Dermis microvascular lymphatic vessel endothelial cell (primary cell): ENCODE results near the gene GJA9. TPM values are rescaled to one million over a fixed set of nuclear protein-coding genes. Genes with fewer than 3 reads are reported as not detected.
"Not testable (repeated sequence)": the region's sequence is repeated elsewhere in the genome, so short reads cannot be mapped to it uniquely, and the experiment has no call there.

Experiments used
- DNase-seq, 2 donors: peaks; one replicate each; pipeline versions ENCODE4 v3.0.0 to v3.0.0-alpha.2; 2010; ENCODE audit warnings: low read depth in 2 of 2
- total RNA-seq: library from RNA; depleted of rRNA; stranded (reverse); fragments of >200 nt; gene quantifications from 2 replicates; pipeline ENCODE4 v1.2.1, GENCODE V29; 2014

The GJA9 gene
- total RNA-seq, result not detected in 2 replicates

DNA sequence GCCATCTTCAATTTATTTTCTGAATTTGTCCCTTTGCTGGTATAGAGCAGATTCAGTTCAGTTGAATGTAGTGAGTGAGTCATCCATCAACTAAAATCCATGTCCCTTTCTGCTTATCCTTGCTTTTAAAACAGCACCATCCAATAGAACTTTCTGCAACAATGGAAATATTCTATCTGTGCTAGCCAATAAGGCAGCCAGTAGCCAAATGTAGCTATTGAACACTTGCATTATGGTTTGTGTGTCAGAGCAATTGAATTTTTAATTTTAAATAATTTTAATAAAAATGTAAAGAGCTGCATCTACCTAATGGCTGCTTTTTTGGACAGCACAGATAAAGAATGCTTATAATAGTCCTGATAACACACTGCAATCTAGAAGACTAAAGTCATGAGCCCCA is at the start of gene GJA9:
Gene GJA9, minus strand, starts transcription at position 101 of the 400 bp plus-strand sequence. CDS start 5,489 bp downstream, outside the sequence.
- no peak for DNase-seq

DNA sequence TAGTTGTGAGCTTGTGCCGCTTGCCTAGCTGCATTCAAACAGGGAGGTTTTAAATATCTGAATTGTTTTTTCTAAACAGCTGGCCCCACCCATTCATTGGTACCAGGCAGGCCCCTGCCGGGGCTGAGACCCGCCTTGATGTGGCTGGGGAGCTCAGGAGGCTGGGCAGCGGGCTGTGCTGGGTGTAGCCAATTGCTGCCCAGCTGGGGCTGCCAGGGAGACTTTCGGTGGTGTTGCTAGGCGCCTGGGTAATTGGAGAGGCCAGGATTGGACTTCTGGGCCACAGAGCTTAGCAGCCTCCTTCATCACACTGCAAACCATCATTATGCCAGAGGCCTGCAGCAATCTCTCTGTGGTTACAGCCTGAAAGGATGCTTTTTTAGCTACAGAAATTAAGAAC is 48.1 kb upstream of the GJA9 start:
- DNase-seq, result no peak

DNA sequence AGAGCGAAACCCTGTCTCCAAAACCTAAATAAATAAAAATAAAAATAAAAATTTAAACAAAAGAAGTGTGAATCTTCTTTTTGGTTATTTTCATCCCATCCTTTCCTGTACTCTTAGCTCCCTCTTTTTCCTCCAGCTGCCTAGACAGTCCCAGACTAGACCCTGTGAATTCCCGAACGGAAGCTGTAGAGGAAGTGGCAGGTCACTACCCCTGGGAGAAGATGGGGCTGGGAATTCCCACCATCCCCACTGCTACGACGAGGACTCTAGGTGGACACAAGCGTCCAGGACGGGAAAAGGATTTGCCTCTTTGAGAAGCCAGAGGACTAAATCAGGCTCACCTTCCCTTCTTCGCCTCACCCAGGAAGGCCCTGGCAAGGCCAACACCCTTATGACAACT is 47.7 kb upstream of the GJA9 start:
- peak; percentile 4 to 31 for DNase-seq

DNA sequence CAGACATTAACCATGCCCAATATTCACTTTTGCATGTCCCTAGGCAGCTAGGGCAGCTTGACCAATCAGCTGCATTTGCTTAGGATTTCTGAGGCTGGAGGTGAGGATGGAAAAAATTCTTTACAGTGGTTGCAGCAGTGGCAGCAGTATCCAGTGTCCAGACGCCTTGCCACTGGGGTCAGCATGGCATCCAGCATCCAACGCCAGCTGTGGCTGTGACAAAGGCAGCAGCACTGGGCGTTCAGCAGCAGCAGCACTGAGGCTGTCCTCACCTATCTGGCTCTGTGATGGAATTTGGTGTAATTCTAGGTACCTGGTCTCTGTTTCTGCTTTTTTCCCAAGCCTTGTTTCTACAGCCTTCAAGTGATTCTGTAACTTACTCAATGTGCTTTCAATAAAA is 44.7 kb upstream of the GJA9 start:
- no peak for DNase-seq

DNA sequence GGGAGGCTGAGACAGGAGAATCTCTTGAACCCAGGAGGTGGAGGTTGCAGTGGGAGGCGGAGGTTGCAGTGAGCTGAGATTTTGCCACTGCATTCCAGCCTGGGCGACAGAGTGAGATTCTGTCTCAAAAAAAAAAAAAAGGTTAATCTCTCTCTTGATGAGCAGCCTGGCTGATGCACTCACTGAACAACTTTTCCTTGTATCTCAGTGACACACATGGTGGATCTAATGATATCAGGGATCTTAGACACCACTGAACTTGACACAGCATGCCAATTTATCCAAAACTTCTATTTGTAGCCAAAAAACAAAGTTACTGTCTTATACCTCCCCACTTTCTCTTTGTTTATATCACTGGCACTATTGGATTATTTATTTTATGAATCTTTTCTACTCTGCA is 44.0 kb upstream of the GJA9 start:
- DNase-seq, result no peak

DNA sequence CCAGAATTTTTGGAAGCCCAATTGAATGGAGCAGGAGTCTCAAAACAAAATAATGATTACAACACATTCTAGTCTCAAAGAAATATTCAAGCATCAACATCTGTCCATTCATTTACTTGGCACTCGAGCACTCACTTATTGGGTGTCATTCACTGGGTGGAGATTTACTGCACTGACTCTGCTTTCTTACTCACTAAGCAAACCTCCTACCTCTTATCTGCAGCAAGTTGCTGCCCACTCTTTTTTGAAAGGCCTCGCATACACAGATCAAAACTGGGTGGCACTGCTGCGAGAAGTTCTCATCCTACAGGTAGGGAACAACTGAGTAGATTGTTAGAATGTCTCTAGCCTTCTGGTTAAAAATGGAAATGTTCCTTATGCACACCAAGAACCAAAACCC is 42.2 kb upstream of the GJA9 start:
- no peak for DNase-seq

DNA sequence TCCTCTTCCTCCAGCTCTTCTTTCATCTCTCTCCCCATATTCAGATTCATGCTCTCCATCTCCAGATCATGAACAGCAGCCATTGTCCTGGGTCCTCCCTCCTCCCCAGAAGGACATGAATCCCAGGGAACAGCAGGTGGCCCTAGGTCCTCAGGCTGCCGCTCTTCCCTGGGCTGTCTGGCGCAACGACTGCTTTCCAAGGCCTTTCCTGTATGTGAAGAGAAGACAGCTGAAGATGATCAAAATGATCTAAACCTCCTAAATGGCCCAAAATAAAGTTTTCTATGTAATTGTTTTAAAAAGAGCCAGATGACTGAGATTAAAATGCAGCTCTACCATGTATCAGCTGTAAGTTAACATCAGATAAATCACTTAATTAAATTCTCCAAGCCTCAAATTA is 37.7 kb upstream of the GJA9 start:
- DNase-seq, result no peak

DNA sequence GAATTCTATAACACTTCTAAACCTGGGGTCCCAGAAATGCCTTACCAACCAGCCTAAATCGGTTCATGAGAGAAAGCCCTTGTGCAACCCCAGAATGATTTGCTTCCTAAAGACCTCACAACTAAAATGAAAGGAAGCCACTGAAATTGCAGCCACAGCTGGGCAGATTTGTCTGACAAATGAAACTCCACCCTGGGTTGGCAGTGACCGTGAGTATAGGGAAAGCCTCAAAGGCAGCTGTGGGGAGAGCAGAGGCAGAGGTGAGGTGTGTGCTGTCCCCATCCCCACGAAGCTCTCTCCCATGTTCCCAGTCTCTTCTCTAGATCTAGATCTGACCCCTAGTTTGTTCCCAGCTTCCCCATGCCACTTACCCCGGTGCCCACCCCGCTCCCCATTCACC is 37.2 kb upstream of the GJA9 start:
- DNase-seq, result no peak

DNA sequence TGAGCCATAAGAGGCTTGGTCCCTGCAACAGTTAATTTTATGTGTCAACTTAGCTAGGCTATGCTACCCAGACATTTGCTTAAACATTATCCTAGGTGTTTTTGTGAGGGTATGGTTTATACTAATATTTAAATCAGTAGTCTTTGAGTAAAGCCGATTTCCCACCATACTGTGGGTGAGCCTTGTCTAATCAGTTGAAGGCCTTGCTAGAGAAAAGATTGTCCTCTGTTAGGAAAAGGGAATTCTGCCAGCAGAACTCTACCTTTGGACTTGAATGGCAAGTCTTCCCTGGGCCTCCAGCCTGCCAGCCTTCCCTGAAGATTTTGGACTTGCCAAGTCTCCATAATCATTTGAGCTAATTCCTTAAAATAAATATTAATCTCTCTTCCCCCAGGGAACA is 36.4 kb upstream of the GJA9 start:
- no peak for DNase-seq

DNA sequence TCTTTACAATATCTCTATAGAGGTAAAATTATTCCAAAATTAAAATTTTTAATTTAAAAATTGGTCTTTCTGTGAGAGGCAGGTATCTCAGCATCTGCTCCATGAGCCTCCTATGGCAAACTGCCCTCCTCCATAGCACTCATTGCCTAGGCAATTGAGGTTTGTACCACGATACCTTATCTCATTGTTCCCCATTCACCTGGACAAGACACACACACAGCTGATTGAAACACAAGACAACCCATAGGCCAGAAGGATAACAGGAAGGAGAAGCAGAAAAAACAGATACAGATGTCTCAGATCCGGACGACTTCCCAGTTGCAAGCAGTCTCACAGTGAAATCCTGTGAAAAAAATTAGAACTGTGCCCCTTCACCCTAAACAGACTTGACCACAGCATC is 36.0 kb upstream of the GJA9 start:
- DNase-seq, result no peak

DNA sequence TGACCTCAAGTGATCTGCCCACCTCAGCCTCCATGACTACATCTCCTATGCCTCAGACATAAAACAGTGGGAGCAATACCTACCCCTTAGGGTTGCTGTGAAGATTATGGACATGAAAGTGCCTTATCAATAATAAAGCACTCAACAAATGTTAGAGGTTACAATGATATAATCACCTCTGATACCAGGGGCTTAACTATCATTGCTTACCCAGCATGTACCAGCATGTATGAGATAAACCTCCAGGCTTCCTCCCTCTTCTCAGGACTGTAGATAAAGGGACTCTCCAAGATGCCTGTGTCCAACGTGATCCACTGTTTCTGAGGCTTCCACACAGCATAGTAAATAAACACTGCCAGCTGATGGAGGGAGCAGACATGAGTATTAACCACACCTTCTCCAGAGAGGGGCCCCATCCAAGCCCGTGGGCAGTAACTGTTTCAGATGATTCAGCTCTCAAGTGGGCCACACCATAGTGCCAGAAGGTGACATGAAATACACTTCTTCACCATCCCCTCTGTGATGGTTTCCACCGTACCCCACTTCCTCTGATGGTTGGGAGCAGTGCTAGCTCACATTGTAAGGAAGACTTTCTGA is 34.1 kb upstream of the GJA9 start:
- DNase-seq, result no peak

DNA sequence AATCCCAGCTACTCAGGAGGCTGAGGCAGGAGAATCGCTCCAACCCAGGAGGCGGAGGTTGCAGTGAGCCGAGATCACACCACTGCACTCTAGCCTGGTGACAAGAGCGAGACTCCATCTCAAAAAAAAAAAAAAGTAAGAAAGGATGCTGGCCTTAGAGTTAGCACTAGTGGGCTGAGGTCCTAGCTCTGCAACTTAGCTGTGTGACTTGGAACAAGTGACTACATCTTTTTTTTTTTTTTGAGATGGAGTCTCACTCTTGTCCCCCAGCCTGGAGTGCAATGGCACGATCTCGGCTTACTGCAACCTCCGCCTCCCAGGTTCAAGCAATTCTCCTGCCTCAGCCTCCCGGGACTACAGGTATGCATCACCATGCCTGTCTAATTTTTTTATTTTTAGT is 33.5 kb upstream of the GJA9 start:
- DNase-seq, result not testable (repeated sequence)

DNA sequence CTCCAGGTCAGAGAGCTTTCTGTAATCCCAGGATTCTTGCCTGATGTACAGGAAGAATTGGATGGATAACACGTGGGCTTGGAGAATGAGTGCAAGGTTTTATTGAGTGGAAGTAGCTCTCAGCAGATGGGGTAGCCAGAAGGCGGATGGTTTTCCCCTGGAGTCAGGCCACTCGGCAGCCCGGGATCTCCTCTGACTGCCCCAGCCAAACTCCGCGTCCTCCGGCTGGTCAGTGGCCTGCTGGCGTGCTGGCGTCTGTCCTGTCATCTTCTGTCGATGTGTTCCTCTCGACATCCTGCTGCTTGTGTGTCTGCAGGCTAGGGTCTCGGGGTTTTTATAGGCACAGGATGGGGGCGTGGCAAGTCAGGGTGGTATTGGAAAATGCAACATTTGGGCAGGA is 27.4 kb upstream of the GJA9 start:
- no peak for DNase-seq

DNA sequence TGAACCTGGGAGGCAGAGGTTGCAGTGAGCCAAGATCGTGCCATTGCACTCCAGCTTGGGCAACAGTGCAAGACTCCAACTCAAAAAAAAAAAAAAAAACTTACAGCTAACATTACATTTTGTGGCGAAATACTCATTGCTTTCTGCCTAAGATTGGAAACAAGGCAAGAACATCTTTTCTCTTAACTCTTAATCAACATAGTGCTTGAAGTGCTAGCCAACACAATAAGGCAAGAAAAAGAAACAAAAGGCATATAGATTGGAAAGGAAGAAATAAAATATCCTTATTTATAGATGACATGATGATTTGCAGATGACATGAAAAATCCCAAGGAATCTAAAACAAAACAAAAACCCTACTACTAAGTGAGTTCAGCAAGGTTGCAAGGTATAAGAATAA is 24.6 kb upstream of the GJA9 start:
- no peak for DNase-seq

DNA sequence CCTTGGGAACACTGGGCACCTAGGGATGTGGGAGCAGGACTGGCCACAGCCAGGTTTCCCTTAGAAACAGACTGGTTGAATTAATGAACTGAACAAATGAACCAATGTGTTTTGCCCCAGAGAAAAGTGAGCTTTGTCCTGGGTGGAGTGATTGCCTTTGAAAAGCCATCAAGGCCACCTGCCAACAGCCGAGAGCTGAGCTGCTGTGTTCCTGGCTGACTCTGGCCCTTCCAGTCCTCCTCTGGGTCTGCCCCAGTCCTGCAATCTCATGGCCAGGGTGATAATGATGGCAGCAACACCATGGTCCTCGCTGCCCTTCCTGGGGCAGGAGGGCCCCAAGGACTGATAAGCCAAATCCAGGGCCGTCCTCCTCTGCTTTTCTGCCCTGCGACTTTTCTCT is 18.2 kb upstream of the GJA9 start:
- no peak for DNase-seq

DNA sequence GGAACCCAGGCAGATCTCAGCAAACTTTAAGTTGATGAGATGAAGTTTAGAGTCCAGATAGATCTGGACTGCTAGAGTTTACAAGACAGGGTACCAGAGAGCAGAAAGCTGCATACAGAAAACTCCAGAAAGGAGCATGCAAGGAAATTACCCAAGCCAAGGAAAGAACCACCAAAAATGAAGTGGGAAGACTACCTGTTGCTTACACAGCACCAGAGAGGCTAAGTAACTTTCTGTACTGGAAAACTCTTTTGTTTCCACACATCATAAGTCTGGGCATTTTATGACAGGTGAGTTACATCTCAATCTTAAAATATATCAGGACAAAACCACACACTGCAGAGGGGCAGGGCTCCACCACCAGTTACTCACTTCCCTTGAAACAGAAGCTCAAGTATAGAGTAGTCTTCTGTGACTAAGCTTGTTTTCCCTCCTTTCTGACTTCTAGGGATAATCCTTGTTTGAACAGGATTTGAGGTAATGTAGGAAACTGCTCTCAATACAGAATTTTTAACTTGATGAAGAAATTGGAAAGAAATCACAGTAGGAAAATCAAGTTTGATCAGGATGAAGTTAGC is 17.4 kb upstream of the GJA9 start:
- no peak for DNase-seq

DNA sequence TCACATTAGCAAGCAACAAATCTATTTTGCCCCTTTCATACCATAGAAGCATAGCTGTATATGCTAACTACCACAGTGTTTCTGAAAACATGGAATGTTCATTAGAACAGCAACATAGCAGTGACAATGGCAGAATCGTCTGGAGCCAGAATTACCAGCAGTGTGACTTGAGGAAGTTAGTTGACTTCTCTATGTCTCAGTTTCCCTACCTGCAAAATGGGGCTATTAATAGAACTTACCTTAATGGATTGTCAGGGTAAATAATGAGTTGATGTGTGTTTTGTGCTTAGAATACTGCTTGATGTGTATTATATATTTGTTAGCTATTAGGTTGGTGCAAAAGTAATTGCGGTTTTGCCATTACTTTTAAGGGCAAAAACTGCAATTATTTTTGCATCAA is 14.8 kb upstream of the GJA9 start:
- DNase-seq, result no peak

DNA sequence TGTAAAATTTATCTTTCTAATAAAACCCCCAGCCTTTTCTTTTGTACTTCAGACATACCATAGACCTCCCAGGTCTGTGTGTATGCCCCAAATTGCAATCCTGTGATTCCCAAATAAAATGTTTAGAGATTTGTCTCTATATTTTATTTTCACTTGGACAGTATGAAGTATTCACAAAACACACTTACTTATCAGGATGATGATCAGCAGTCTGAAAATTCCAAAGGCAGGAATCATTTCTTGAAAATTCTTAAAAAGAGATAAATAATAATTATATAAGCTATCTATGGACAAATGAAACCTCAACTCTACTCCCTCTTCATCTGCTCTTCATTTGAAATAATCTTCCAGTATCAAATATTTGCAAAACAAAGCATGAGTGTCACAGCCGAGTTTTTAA is 11.6 kb upstream of the GJA9 start:
- DNase-seq, result no peak

DNA sequence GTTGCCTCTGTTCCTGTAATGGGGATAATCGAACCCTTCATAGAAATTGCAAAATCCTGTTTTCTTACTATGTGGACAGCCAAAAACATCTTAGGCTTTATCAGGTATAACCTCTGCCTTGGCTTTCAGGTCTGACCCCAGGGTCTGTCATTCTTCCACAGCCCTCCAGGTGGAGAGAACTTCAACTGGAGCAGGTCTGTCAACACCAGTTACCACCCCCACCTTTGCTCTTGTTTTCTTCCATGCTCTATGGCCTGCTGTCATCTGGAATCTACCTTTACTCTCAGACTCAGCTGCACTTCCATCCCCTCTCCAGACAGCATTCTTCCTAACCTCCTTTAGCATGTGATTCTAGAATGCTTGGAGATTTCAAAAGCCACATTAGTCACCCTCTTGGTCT is 10.4 kb upstream of the GJA9 start:
- DNase-seq, result no peak

DNA sequence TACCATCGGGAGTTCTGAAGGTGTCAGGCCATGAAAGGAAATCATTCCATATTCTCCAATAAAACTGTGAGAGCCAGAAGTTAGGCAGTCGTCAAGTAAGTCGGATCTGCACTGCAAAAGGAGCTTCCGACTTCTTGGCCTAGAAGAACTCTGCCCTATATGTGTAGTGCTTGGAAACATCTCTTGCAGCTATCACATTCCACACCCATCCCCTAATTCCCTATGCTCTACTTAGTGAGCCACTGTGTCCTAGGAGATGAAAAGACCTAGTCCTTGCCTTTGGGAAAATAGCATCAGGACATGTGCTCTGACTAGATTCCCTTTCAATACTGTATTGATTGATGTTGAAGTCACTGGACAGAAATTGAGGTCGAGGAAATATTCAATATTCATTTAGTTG is 8.2 kb upstream of the GJA9 start:
- no peak for DNase-seq

DNA sequence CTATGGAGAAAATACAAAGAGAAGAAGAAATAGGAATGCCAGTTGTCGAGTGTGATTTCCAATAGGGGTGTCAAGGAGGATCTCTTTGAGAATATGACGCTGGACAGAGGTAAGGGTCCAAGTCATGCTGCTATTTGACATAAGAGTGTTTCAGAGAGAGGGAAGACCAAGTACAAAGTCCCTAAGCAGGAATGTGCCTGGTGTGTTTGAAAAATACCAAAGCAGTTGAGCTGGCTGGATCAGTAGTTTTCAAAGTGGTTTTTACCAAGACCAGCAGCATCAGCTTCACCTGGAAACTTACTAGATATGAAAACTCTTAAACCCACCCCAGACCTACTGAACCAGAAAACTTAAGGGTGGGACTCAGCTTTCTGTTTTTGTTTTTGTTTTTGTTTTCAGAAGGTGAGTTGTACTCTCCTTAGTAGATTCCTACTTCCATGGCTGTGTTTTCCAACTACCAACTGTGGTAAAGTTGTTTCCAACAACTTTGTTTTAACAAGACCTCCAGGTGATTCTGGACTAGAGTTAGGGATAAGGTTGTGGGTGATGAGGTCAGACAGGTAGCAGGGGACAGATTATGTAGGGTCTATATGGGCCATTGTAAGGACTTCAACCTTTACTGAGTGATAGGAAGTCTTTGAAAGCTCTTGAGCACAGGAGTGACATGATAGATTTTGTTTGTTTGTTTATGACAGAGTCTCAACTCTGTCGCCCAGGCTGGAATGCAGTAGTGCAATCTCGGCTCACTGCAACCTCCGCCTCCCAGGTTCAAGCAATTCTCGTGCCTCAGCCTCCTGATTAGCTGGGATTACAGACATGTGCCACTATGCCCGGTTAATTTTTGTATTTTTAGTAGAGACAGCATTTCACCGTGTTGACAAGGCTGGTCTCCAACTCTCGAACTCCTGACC is 7.3 kb upstream of the GJA9 start:
- no peak for DNase-seq

DNA sequence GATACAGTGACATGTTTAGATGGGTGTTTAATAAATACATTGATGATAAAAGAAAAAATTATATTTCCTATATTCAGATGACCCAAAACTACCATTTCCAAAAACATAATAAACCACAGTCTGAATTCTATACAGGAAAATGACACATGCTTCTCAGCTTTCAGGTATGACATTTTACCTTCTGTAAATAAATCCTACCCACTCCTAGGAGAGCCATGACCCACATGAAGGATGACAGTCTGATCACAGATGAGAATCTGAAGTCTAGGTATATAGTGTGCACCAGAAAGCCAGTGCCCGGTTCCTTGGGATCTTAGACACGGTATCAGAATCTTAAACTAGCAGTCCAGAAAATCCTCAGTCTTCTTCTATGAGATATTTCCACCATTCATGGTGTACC is 3.7 kb upstream of the GJA9 start:
- DNase-seq, result no peak

DNA sequence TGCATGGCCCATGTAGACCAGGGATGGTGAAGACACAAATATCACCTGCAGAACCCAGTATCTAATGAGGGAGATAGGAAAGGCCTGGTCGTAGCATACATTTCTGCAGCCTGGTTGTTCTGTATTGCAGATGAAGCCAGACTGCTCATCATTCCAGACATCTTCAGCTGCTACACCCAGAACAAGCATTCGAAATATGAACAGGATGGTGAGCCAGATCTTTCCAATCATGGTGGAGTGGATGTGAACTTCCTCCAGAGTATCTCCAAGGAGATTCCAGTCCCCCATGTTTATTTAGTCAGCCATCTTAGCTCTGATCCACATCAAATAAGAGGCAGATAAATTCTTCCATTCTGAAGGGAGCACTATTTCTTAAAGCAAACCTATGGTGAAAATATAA is 5.6 kb downstream of the GJA9 start:
- no peak for DNase-seq
